Ammon's horn (tissue), 1 donor: Measurements from ENCODE around the gene BCL2.
A peak's percentile ranks its signal among the peaks of the same experiment; 100 is the strongest.

Experiments
- DNase-seq: peaks from one replicate; pipeline ENCODE4 v3.0.0-alpha.2; 2016; ENCODE audit warnings: low spot score

The BCL2 gene

DNA sequence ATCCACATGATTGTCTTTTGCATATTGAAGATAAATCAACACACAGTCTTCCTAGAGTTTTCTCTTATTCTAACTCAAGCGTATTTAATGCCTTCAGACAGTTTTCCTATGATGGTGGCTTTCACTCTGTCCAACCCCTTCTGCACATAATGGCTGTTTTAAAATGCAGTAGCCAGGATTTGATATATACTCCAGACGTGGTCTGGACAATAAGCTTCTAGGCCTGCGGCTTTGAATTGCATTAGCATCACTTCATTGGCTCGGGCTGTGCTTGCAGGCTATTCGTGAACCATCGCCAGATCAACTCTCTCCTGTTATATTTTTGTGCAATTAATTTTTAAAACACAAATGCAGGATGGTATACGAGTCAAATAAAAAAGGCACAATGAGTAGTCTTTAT lies 235.3 kb downstream of the BCL2 start:
- no peak for DNase-seq

DNA sequence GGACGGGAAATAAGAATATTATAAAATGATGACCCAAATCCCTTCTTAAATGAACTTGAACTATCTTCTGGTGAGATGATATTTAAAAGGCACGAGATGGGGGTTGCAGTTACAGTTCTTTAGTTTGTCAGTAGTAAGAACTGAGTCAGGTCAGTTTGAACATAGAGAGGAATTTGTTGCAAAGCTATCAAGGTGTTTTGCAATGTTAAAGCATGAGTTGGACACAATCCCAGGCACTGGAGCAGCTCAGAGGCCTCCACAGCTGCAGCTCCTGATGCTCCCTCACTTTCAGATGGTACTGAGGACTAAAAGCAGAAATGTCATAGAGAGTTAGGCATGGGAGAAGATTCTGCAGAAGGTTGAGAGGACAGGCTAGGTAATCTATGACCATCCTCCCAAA lies 236.0 kb downstream of the BCL2 start:
- DNase-seq: no peak

DNA sequence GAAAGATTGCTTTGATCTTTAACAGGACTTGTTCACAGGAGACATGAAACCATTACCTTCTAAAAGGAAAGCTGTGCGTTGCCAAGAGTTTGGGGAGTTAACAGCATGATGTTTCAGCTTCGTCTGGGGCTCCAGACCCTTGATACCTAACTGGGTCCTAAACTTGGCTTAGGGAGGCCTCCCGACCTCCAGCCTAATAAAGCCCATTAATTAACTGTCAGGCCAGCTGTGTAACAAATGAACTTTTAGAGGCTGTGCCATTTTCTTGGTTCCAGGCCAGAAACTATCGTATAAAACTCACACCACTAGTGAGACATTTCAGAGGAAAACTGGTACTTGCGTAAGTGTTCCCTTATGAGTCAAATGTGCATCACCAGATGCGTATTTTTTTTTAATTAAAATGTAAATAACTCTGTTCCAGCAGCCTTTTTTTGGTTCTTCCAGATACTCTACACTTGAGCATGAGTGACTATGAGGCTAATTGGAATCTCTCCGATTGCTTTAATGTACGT lies 236.5 kb downstream of the BCL2 start:
- no peak for DNase-seq

DNA sequence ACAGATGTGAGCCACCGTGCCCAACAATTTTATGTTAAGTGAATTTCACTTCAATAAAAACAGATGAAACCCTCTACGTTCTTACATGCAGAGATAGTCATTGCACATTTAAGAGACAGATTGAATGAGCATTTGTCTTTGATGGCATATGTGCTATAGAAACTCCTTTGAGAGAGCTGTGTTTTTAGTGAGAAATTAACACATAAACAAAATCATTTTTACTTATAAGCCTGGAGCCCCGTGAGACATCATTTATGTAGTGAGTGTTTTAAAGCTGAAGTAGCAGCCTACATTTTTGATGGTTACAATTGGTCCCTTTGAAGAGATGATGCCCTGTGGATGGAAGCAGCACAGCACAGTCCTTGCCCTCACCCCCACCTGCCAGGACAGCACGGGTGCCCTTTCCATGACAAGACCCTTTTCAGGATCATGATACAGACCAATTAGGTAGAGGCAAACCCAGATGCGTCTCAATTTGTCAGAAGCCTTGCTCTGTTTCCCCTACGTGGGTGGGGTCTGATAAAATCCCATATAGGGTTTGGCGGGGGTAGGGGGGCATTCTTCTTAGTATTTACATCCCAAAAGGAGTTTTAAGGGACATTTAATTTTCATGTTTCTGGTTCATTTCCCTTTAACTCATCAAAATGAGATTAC lies 237.1 kb downstream of the BCL2 start:
- DNase-seq: no peak

DNA sequence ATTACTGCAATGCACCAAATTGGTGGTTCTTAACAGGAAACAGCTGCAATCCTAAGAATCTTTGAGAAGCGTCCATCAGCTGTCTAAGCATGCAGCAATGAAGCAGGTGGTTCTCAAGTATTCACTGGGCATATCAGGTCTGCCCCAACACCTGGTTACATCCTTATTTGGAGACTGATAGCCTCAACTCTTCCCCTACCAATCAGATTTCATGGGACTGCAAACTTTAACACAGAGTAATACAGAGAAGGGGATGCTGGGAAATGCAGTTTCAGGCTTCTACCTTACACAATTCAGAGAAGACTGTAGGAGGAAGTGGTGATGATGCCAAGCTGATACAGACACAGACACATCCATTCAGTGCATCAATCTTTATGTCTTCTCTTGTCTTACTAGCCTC lies 240.5 kb downstream of the BCL2 start:
- DNase-seq: no peak

DNA sequence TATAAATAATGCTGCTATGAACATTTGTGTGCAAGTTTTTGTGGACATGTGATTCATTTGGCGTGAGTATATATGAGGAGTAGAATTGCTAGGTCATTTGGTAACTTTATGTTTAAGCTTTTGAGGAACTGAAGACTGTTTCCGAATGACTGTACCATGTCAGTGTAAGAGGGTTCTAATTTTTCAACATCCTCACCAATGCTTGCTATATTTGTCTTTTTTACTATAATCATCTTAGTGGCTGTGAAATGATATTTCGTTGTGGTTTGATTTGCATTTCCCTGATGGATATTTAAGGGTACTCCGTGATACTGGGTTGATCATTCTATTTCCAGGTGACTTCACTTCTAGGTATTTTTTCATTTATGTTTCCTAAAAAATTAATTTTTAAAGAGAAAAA lies 241.1 kb downstream of the BCL2 start:
- no peak for DNase-seq

DNA sequence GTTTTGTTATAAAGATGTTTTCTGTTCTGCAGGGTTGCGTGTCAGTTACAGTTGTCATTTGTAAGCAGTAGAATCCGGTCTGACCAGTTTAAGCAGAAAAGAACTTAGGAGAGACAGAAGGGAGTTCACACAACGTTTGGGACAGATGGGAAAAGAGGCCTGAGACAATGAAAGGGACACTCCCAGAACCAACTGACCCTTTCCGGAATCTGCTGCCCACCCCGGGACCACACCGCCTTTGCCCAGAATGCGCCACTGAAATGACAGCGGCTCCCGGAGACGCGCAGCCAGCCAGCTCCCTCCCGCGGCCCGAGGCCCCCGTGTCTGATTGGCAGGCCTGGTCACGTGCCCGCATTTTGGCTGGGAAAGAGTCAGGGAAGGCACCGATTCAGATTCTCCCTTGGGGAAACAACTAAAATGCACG lies 244.6 kb downstream of the BCL2 start:
- DNase-seq: peak; percentile 84

DNA sequence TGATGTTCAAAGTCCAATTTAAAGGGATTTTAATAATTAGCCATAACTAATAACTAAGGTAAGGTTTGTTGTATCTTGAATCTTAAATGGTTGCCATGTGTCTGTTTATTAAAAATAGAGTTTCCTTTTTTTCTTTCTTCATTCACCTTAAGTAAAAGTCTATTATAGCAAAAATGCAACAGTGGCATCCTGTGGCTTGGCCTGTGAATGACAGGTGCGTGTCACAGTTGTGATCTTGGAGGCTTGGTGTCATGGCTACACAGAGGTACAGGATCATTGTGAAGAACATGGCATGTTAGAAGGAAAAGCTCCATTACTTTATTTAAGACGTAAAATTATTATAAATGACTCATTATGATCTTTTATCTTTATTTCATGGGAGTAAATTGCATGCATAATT lies 246.1 kb downstream of the BCL2 start:
- DNase-seq: no peak
